BJ (cell line): ENCODE data around the gene UGDH. TPM values are rescaled to one million over a fixed set of nuclear protein-coding genes. Genes with fewer than 3 reads are reported as not detected.

Experiments used
- CTCF ChIA-PET: fragments of 350-600 bp; formaldehyde crosslinking; extraction: SDS; loops from one replicate; lab custom pipeline; 2021; ENCODE audit warnings: antibody characterized with exemption, inconsistent platforms; lab: Yijun Ruan, JAX
- POLR2A ChIA-PET: fragments of 300-600 bp; sonication (Branson Sonifier 250); formaldehyde crosslinking; extraction: SDS; loops from one replicate; lab custom pipeline; 2021; ENCODE audit warnings: antibody characterized with exemption; lab: Charles Lee
- DNase-seq: peaks from one replicate; pipeline ENCODE4 v3.0.0-alpha.2; 2011; ENCODE audit warnings: low read depth
- H3K27me3 ChIP-seq: 2 replicates; pipeline ENCODE4 v1.6.0; 2011; ENCODE audit warnings: low read length; ENCODE audit not compliant: control insufficient read depth, insufficient read depth
- H3K36me3 ChIP-seq: 2 replicates; pipeline ENCODE4 v1.5.1; 2011; ENCODE audit warnings: low read length; ENCODE audit not compliant: control insufficient read depth, insufficient read depth
- H3K4me3 ChIP-seq: 2 replicates; pipeline ENCODE4 v1.5.1; 2011; ENCODE audit warnings: low read depth, mild to moderate bottlenecking, control low read depth, low read length
- CTCF ChIP-seq: IDR thresholded peaks from 2 replicates; pipeline ENCODE4 v1.5.1; 2011; ENCODE audit warnings: low read depth, mild to moderate bottlenecking, control low read depth, inconsistent platforms, low read length, moderate library complexity; ENCODE audit not compliant: insufficient read depth
- polyA plus RNA-seq: library from polyadenylated mRNA; depleted of rRNA; stranded (reverse); fragments of >200 nt; gene quantifications from 2 replicates; pipeline ENCODE4 v1.2.3, GENCODE V29; 2011

Gene UGDH
- polyA plus RNA-seq, 1 experiment: 27.9 TPM

GRCh38 chr4:39480902-39481695 is 46.1 kb downstream of the UGDH start:
- Histone ChIP-seq H3K36me3 (no peaks in the 10 kb centered on the region), H3K4me3 (no peak overlapping the region), H3K27me3 (no peaks in the 10 kb centered on the region)
- ChIA-PET CTCF (interaction anchor here (1.1 kb wide), 1 partner anchor 177 kb away, joined by 3 read pairs; no protein-coding TSS in a partner anchor), POLR2A (no interaction called here)
- no peak for DNase-seq
- TF ChIP-seq CTCF: no peak

GRCh38 chr4:39480251-39480650 is 47.0 kb downstream of the UGDH start:
- no peak for TF ChIP-seq CTCF
- ChIA-PET POLR2A (no interaction called here), CTCF (interaction anchor here (1.1 kb wide), 1 partner anchor 178 kb away, joined by 3 read pairs; no protein-coding TSS in a partner anchor)
- Histone ChIP-seq H3K27me3 (no peaks in the 10 kb centered on the region), H3K4me3 (no peak overlapping the region), H3K36me3 (no peaks in the 10 kb centered on the region)
- DNase-seq: no peak

GRCh38 chr4:39476187-39476895 is 50.9 kb downstream of the UGDH start:
- no peaks in the 10 kb centered on the region for H3K27me3 ChIP-seq
- no peak for TF ChIP-seq CTCF
- H3K36me3 ChIP-seq: no peaks in the 10 kb centered on the region; the same call in 1 of the 2 replicates
- DNase-seq: no peak
- ChIA-PET POLR2A (no interaction called here), CTCF (interaction anchor here (0.6 kb wide), 1 partner anchor 164 kb away, joined by 3 read pairs; no protein-coding TSS in a partner anchor)
- no peak overlapping the region for H3K4me3 ChIP-seq

GRCh38 chr4:39472396-39472795 is 54.8 kb downstream of the UGDH start:
- no peak for TF ChIP-seq CTCF
- ChIA-PET POLR2A (interaction anchor here (0.5 kb wide), 1 partner anchor 583 kb away, joined by 3 read pairs; no protein-coding TSS in a partner anchor), CTCF (interaction anchor here (1.0 kb wide), 1 partner anchor 186 kb away, joined by 6 read pairs; no protein-coding TSS in a partner anchor)
- no peaks in the 10 kb centered on the region; the same call in 1 of the 2 replicates for H3K36me3 ChIP-seq
- DNase-seq: no peak
- H3K27me3 ChIP-seq: no peaks in the 10 kb centered on the region
- H3K4me3 ChIP-seq: no peak overlapping the region

GRCh38 chr4:39470402-39470801 is 56.8 kb downstream of the UGDH start:
- Histone ChIP-seq H3K36me3 (peaks cover 1% of the 10 kb centered on the region; the same call in 1 of the 2 replicates), H3K27me3 (no peaks in the 10 kb centered on the region), H3K4me3 (no peak overlapping the region)
- POLR2A ChIA-PET: no interaction called here
- no peak for DNase-seq
- no peak for TF ChIP-seq CTCF
- CTCF ChIA-PET: interaction anchor here (1.1 to 1.2 kb wide), 2 partner anchors 15 to 227 kb away, joined by 3 to 8 read pairs; partner anchors contain the start of gene UBE2K
